ENCODE results near the gene GJA3. TPM values are rescaled to one million over a fixed set of nuclear protein-coding genes. Genes with fewer than 3 reads are reported as not detected.

GJA3 gene
- total and polyA plus RNA-seq, 2 donors = 0.05 to 0.21 TPM

DNA sequence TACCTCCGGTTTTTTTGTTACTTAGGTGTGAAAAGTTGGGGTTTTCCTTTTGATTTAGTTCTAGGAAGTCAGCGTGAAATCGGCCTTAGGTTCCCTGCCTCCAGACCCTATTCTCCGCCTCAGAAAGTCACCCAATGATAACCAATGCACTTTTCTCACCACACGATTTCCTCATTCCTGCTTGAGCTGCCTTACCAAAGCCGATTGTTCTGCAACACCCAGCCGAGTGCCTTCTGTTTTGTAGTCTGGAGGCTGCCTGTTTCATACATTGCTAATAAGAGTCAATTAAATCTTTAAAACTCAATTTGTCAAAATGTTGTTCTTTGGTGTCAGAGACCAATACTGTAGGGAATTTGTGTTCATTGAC is 39.7 kb downstream of the GJA3 start:
- Histone ChIP-seq H3K27ac (ENCODE audit: low read depth) (no peak overlapping the region), H3K4me1 (ENCODE audit: insufficient read depth) (no peaks in the 10 kb centered on the region), H3K36me3 (ENCODE audit: insufficient read depth) (no peaks in the 10 kb centered on the region), H3K4me3 (ENCODE audit: low read depth, low read length) (no peak overlapping the region)
- 49% methylated on average over 7 of the region's 7 CpGs for WGBS
- DNase-seq (ENCODE audit: extremely low spot score) = no peak

DNA sequence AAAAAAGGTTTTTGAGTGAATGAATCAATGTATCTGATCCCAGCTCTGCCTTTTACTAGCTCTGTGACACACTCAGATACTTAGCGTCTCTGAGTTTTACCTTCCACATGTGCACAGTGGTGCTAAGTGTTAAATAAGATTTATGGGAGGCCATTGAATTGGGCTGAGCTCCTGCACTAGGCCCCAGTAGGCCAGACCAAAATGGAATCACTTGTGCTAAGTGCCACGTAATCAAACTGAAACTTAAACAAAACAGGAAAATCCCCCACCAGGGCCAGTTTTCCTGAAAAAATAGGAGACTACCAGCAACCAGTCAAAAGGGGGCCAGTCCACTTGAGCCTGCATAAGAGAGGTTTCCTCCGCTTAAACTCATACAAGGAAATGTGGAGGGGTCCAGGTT is 40.9 kb downstream of the GJA3 start:
- H3K4me1 ChIP-seq (ENCODE audit: insufficient read depth) = no peaks in the 10 kb centered on the region
- H3K36me3 ChIP-seq (ENCODE audit: insufficient read depth) = no peaks in the 10 kb centered on the region
- 86% methylated on average over 3 of the region's 3 CpGs for WGBS
- no peak overlapping the region for H3K27ac ChIP-seq (ENCODE audit: low read depth)
- no peak overlapping the region for H3K4me3 ChIP-seq (ENCODE audit: low read depth, low read length)
- no peak for DNase-seq (ENCODE audit: extremely low spot score)

DNA sequence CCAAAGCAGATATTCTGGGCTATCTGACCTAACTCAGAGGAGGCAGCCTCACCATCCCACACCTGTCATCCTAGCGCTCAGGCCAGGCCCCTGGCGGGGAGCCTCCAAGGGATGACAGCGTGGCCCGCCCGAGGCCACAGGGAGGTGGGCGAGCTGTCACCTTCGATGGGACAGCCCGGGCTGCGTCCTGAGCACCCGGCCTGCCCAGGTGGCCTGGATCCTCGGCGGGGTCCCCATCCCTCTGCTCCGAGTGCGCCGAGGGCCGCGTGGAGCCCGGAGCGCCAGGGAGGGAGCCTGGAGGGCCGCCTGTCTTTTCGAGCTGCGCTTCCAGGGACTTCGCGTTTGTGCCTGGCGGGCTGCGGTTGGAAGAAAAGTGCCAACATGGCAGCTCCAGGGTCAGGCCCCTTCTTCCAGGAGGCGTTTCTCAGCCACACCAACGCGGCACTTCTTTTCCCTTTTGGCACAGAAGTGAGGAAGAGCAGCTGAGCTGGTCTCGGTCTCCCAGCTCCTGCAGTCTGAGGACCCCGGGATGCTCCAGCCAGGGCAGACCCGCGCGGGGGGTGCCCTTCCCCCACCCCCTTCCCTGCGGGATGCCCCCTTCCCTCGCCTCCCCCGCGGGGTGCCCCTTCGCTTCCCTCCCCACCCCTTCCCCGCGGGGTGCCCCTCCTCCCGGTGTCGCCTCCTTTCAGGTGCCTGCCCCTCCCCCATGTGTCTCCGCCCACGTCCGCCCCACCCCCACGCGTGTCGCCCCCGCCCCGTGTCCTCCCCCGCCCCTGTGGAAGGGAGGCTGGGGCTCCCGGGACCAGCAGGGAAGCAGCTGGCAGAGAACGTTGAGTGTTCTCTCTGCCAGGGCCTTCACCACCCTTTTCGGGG is 42.3 kb downstream of the GJA3 start:
- H3K4me3 ChIP-seq (ENCODE audit: low read depth, low read length) = peak overlapping the region; percentile 70
- no peak for DNase-seq (ENCODE audit: extremely low spot score)
- no peak overlapping the region for H3K27ac ChIP-seq (ENCODE audit: low read depth)
- WGBS = 4% methylated on average over 51 of the region's 55 CpGs
- H3K4me1 ChIP-seq (ENCODE audit: insufficient read depth) = no peaks in the 10 kb centered on the region
- no peaks in the 10 kb centered on the region for H3K36me3 ChIP-seq (ENCODE audit: insufficient read depth)

DNA sequence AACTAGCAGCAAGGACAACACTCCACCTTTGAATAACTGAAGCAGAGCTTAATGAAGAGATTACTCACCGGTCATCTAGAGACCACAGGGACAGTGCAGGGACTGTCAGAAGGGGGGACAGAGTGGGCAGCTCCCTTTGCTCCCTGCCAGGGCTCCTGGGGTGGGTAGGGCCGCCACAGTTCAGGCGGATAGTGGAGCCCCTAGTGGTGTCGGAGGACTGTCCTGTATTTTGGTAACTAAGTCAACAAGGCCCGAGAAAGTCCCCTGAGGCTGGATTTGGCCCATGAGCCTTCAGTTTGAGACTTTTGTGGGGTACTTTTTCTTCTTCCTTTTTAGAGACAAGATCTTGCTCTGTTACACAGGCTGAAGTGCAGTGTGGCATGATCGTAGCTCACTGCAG is 44.6 kb downstream of the GJA3 start:
- 87% methylated on average over 6 of the region's 6 CpGs for WGBS
- no peaks in the 10 kb centered on the region for H3K36me3 ChIP-seq (ENCODE audit: insufficient read depth)
- H3K4me1 ChIP-seq (ENCODE audit: insufficient read depth) = no peaks in the 10 kb centered on the region
- no peak for DNase-seq (ENCODE audit: extremely low spot score)
- H3K4me3 ChIP-seq (ENCODE audit: low read depth, low read length) = no peak overlapping the region
- no peak overlapping the region for H3K27ac ChIP-seq (ENCODE audit: low read depth)

DNA sequence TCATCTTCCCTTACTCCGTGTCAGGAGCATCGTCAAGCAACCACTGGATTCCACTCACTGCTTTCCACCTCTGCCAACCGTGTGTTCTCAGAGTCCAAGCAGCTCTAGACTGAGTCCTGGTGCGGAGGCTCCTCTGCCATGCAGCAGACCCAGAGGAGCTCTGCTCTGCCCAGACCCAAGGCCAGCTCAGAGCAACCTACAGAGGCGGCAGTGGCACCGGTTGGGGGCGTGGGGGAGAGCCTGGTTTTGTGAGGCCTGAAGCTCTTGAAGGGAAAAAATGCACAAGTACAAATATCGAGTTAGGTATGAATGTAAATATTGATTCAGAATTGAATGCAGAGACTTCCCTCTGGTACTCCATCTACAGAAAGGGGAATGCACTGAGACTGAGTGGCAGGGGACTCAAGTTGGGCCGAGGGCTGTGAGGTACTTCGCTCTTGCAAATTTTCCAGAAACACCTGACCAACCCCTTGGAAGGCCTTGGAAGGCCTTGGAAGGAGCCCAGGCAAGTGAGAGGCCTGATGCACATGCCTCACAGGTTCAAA is 46.7 kb downstream of the GJA3 start:
- 79% methylated on average over 10 of the region's 10 CpGs for WGBS
- H3K36me3 ChIP-seq (ENCODE audit: insufficient read depth) = no peaks in the 10 kb centered on the region

DNA sequence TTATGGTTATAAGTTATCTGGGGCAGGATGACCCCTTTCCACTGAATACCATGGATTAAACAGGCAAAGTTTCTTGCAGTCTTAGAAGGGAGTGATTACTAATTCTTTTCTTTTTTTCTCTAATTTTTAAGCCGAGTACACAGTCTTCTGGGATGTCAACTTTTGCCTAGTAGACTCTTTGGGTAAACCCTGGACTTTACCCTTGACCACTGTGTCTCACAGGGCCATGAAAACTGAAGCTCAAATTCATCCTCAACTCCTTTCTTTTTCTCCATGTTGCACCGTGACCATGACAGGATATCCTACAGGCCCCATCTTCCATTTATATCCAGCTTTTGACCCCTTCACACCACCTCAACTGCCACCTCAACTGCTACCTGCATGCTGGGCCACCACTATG is 51.8 kb downstream of the GJA3 start:
- Histone ChIP-seq H3K36me3 (ENCODE audit: insufficient read depth) (no peaks in the 10 kb centered on the region), H3K4me3 (ENCODE audit: low read depth, low read length) (no peak overlapping the region), H3K4me1 (ENCODE audit: insufficient read depth) (no peaks in the 10 kb centered on the region), H3K27ac (ENCODE audit: low read depth) (no peak overlapping the region)
- DNase-seq (ENCODE audit: extremely low spot score) = no peak
- 85% methylated on average over 2 of the region's 2 CpGs for WGBS

More for the DNA sequence above, 46.7 kb downstream of the GJA3 start:
- DNase-seq (ENCODE audit: extremely low spot score) = no peak
- H3K27ac ChIP-seq (ENCODE audit: low read depth) = no peak overlapping the region
- no peaks in the 10 kb centered on the region for H3K4me1 ChIP-seq (ENCODE audit: insufficient read depth)
- H3K4me3 ChIP-seq (ENCODE audit: low read depth, low read length) = no peak overlapping the region

DNA sequence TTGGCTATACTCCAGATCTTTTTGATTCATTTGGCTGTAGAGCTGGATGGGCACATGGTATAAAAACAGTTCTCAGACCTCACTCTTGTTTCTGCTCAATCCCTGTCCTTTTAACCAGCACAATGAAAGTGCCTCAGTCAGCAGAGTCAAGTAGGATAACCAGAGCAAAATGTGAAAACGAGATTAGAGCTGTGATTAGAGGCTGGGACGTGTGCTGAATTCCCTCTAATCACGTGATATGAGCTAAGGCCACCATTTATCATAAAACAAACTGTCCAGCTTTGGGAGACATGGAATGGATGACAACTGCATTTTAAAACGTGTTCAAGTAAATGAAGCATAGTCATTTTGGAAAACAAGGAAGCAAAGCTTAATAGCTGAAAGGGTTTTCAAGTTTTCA is 54.1 kb downstream of the GJA3 start:
- H3K4me3 ChIP-seq (ENCODE audit: low read depth, low read length) = no peak overlapping the region
- no peaks in the 10 kb centered on the region for H3K36me3 ChIP-seq (ENCODE audit: insufficient read depth)
- 17% methylated on average over 4 of the region's 4 CpGs for WGBS
- H3K4me1 ChIP-seq (ENCODE audit: insufficient read depth) = no peaks in the 10 kb centered on the region
- H3K27ac ChIP-seq (ENCODE audit: low read depth) = no peak overlapping the region
- DNase-seq (ENCODE audit: extremely low spot score) = no peak

DNA sequence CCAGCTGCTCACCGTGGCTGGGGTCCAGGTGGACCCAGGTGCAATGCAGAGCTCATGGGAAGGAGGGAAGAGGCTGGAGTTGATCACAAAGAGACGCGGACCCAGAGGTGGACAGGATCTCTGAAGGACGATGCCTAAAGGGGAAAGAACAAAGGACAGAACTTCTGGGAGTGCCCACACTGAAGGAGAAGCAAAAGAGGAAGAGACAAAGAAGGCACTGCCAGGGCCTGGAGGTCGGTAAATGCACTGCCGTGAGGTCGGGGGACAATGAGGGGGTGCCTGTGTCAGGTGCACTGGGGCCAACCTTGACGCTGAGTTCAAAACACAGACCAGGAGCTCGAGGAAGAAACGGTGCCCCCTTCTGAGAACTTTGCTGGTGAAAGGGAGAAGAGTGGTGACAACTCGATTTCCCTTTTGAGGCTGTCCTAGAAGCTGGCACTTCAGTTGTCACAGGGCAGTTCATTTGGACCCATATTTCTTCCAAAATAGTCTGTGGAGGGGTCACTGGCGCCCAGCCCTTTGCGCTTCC is 55.6 kb downstream of the GJA3 start:
- 87% methylated on average over 13 of the region's 13 CpGs for WGBS

DNA sequence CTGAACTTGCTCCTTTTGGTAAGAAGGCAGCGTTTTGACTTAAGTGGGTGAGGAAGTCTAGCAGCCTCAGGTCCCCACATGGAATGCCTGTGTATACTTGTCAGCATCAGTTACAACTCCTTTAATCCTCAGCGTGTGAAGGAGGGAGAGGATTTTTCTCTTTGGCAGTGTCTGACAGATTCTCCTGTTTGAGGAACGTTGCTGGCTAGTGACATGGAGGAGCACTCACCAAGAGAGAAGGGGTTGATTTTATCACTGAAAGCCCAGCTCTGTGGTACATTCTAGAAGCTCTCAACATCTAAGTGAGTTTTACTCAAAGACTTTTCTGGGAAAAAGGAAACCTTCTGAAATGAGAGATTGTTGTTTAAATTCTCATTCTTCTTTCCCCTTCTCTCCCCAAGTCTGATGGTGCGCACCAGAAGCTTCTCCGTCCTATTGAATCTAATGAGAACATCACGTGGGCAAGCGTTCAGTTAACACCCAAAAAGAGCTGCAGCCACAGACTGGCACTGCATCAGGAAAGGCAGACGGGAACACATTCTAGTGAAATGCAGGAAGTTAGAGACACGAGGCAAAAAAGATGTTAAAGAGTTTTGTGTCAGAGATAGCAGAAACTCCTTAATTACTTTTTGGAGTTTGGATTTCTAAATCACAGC is 58.2 kb downstream of the GJA3 start:
- 34% methylated on average over 9 of the region's 9 CpGs for WGBS
- no peak overlapping the region for H3K4me3 ChIP-seq (ENCODE audit: low read depth, low read length)
- no peak overlapping the region for H3K27ac ChIP-seq (ENCODE audit: low read depth)
- no peaks in the 10 kb centered on the region for H3K36me3 ChIP-seq (ENCODE audit: insufficient read depth)
- DNase-seq (ENCODE audit: extremely low spot score) = no peak
- H3K4me1 ChIP-seq (ENCODE audit: insufficient read depth) = no peaks in the 10 kb centered on the region

More for the DNA sequence above, 55.6 kb downstream of the GJA3 start:
- H3K4me1 ChIP-seq (ENCODE audit: insufficient read depth) = no peaks in the 10 kb centered on the region
- H3K36me3 ChIP-seq (ENCODE audit: insufficient read depth) = no peaks in the 10 kb centered on the region
- no peak overlapping the region for H3K27ac ChIP-seq (ENCODE audit: low read depth)
- no peak overlapping the region for H3K4me3 ChIP-seq (ENCODE audit: low read depth, low read length)
- no peak for DNase-seq (ENCODE audit: extremely low spot score)

DNA sequence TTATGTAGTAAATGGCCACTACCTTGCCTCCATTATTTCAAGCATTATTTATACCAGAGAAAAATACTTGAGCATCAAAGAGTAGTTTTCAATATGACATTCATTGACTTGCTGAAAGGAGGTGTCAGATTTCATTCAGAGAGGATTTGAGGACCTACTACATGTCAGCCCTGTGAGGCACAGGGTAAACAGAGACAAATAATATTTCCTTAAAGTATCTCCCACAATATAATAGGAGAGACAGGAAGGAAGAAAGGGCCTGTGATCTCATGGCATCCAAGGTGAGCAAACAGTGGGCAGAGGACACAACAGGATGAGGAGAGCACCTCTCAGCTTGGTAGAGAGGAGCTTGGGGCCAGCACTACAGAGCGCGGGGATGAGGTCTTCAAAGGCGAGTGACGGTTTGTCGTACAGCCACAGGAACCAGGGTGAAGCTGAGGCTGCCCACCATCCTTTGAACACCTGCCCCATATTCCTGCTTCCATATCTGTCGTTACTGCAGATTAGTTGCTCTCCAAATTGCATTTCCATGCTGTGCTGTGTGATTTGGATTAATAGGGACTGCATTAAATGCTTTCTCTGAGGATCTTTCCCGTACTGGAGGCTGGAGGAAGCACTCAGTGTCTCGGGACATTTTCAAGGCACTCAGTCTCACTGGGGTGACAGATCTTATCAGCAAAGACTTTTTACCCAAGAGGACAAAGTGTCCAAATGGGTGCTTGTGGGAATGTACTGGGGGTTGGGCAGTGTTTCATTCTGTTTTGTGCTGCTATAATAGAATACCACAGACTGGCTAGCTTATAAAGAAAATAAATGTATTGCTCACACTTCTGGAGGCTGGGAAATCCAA is 59.2 kb downstream of the GJA3 start:
- Histone ChIP-seq H3K4me1 (ENCODE audit: insufficient read depth) (no peaks in the 10 kb centered on the region), H3K36me3 (ENCODE audit: insufficient read depth) (no peaks in the 10 kb centered on the region), H3K27ac (ENCODE audit: low read depth) (no peak overlapping the region), H3K4me3 (ENCODE audit: low read depth, low read length) (no peak overlapping the region)
- no peak for DNase-seq (ENCODE audit: extremely low spot score)
- WGBS = 53% methylated on average over 8 of the region's 8 CpGs

DNA sequence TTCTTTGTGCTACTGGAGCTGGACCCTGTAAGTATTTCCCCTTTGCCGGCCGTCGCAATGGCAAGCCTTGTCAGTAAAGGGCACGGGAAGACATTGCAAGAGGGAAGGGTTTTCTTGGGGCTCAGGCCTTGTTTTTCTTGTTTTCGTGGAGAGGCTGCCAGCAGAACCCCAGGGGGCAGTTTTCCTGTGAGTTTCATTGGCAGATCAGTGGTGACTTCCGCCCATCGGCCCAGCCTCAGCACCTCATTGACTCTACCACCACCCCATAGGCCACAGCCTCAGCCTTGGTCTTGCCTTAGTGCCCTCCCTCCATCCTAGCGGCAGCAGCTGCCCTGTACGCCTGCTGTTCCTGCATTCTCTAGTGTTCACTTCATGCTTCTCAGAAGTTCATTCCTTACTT is 61.5 kb downstream of the GJA3 start:
- H3K36me3 ChIP-seq (ENCODE audit: insufficient read depth) = no peaks in the 10 kb centered on the region
- no peak overlapping the region for H3K4me3 ChIP-seq (ENCODE audit: low read depth, low read length)
- DNase-seq (ENCODE audit: extremely low spot score) = no peak
- WGBS = 54% methylated on average over 9 of the region's 9 CpGs
- H3K27ac ChIP-seq (ENCODE audit: low read depth) = no peak overlapping the region
- no peaks in the 10 kb centered on the region for H3K4me1 ChIP-seq (ENCODE audit: insufficient read depth)

DNA sequence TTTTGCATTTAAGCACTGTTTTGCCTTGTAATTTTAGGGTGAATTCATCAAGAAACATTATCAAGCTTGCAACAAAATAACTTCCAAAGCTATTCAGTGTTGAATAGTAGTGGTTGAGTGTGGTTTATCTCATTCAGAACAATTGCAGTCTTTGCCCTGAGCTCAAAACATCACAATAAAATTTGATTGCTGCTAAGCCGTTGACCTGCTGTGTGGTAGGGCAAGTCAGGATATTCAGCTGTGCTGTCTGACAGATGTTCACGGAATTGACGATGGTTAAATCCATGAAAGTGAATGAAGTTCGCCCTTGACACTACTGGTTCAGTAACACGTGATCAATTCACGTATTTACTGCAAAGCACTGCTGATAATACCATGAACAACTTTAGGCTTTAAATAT is 66.9 kb downstream of the GJA3 start:
- no peaks in the 10 kb centered on the region for H3K4me1 ChIP-seq (ENCODE audit: insufficient read depth)
- DNase-seq (ENCODE audit: extremely low spot score) = no peak
- 38% methylated on average over 6 of the region's 6 CpGs for WGBS
- H3K4me3 ChIP-seq (ENCODE audit: low read depth, low read length) = no peak overlapping the region
- H3K27ac ChIP-seq (ENCODE audit: low read depth) = no peak overlapping the region
- H3K36me3 ChIP-seq (ENCODE audit: insufficient read depth) = no peaks in the 10 kb centered on the region

DNA sequence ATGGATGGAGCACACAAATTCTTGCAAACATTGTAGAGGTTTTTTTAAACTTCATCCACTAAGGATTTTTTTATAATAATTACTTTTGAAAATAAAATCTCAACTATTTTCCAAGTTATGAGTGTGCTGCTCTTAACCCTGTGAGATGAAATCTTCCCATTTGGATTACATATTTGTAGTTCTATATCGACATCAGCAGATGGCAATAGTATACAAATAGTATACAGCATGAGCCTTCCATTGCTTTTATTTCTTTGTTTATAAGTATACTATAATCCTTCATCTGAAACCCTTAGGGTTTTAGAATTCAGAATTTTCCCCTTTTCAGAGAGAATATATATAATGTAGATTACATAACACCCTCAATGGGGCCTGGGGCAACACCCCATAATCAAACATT is 70.5 kb downstream of the GJA3 start:
- Histone ChIP-seq H3K4me1 (ENCODE audit: insufficient read depth) (no peaks in the 10 kb centered on the region), H3K27ac (ENCODE audit: low read depth) (no peak overlapping the region), H3K4me3 (ENCODE audit: low read depth, low read length) (no peak overlapping the region), H3K36me3 (ENCODE audit: insufficient read depth) (peaks cover 2% of the 10 kb centered on the region)
- WGBS = 31% methylated on average over 1 of the region's 1 CpG
- DNase-seq (ENCODE audit: extremely low spot score) = no peak

All from urinary bladder (tissue), 4 donors.